ENCODE results near the gene PRMT7.

PRMT7 gene

GRCh38 chr16:68365167-68365817, 54.5 kb downstream of the PRMT7 start:
- DNase-seq: no peak

DNA sequence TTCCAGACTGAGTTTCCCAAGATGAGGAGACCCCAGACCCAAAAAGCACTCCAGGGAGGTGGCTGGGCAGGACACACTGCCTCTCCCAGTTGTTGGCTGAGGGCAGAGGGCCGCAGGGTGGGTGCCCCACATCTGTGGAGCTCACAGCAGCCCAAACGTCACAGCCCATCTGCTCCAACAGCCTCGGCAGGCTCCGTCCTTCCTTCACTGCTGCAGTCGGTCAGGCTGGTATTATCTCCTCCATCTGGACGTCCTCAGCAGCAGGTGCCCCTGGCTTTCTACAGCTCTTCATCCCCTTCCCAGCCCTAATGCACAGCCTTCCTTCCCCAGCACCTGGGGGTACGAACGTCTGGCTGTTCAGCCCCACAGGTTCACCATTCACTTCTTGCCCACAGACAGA, 55.2 kb downstream of the PRMT7 start:
- no peak for DNase-seq

DNA sequence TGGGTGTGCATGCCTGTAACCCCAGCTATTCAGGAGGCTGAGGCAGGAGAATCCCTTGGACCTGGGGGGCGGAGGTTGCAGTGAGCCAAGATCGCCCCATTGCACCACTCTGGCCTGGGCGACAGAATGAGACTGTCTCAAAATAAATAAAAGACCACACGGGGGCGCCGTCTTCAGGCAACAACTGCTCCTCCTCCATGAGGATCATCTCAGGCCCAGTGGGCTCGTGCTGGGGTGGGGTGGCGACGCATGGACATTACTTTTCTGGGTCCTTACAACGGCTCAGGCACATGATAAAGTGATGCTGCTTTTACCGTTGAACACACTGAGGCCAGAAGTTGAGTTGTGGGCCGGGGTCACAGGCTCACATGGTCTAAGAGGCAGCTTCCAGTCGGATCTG, 56.2 kb downstream of the PRMT7 start:
- DNase-seq: peak; percentile 34

- DNase-seq: no peak
Observed at GRCh38 chr16:68367440-68367839, 56.6 kb downstream of the PRMT7 start.

GRCh38 chr16:68367891-68368290, 57.1 kb downstream of the PRMT7 start:
- DNase-seq: no peak

DNA sequence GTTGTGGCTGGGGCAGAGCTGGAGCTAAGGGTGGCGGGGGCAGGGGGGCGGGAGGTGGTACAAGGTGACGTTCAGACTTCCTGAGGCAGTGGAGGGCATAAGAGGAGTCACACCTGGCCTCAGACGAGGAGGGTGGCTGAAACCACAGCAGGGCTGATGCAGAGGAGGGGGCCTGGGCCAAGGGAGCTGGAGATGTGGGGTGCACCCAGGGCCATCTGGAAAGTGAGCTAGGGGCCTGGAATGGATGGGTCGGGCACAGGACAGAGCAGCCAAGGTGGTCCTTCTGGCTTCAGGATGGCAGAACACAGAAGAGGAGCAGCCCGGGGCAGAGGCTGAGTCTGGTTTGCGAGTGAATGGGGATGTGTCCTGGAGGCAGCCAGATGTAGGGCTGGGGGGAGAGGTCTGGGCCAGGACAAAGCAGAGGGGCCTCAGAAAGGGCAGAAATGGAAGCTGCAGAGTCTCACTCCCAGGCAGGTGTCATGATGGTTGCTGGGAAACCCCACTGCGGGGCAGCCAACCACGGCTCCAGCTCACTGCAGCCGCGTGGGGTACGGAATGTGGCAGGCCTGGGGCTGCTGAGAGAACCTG, 57.6 kb downstream of the PRMT7 start:
- DNase-seq: no peak

DNA sequence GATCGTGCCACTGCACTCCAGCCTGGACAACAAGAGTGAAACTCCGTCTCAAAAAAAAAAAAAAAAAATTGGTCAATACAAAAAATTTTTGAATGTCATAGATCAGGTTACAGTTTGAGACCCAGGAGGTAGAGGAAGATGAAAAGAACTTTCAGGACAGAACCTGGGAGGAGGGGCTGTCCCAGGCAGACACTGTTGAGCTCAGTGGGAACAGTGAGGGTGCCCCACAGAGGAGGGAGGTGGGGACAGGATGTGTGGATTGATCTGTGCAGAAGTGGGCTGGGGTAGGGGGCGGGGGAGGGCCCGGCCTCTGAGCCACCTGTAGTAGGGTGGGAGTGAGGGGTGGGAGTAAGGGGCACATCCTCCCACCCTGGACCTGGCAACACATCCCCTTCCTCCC, 58.3 kb downstream of the PRMT7 start:
- DNase-seq: no peak

DNA sequence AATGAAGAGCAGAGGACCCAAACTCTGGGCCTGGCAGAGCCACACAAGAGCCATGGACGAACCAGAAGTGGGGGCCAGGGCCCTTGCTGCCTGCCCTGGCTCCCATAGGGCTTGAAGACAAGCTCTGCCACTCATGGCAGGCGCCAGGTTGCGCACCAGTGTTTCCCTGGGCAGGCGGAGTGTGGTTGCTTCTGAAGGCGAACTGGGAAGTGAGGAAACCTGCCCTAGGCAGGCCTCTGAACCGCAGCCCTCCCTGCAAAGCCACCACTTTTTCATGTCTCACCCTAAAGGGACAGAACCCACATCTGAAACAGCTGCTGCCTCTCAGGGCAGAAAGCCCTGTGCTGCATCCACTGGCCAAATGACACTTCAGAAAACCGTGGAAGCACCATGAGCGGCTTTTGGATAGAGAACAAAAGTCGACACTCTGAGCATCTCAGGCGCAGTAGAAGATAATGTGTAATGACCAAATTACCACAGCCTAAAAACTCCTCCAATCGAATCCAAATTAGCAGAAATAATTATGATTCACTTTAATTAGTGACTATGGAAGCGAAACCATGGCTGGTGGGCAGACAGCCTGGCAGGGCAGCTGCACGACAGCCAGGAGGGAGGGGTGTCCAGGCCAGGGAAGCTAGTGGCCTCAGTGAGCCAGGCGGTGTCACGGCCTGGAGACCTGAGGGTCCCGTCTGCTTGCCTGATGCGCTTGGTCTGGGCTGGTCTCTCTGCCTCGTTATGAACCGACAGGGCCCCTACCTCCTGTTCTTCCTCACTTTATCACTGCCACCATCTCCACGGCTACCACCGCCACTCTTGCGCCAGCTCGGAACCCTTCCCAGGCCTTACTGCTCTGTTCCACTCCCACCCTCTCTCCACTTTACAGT, 59.1 kb downstream of the PRMT7 start:
- DNase-seq: no peak

DNA sequence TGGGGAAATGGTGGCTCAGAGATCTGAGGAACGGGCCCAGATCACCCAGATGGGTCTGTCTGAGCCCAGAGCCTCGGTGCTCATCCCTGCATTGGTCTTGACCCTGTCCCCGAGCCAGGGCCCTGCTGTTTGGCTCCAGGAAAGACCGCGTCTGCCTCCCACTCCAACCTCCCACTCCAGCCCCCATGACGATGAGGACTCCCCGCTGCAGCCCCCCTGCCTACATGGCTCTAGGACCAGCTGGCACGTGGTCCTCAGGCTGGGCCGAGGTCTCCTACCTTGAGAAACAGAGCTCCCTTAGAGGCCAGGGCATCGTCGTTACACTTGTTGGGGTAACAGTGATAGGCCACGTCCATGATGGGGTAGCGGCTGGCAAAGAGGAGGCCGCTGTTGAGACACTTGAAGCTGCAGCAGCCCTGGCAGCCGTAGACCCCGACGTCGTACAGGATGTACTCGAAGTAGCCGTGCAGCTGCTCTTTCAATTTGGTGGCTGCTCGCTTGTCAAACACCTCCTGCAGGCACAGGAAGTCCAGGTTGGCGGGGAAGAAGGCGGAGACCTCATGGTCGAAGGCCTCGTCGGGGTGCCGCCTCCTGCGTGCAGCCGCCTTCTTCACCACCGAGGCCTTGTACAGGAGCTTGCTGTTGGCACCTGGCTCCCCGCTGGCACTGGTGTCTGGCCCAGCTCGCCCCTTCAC, 59.9 kb downstream of the PRMT7 start:
- peak; percentile 37 for DNase-seq

DNA sequence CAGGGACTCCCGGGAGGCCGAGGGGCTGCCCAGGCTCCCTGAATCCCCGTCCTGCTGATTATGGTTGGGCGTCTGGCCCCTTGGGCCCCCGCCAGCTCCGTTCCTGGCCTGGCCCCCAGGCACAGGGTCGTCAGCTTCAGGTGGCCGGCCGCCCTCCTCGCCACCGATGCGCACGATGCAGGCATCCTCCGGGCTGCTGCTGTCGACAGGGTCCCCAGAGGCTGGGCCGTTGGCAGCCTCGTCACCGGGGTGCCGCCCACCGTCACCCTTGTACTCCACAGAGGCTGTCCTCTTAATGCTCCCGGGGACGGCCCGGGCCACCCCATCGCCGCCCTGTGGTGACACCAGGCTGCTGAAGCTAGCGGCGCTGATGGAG, 60.4 kb downstream of the PRMT7 start:
- DNase-seq: no peak

GRCh38 chr16:68371706-68372380, 61.0 kb downstream of the PRMT7 start:
- no peak for DNase-seq

GRCh38 chr16:68372381-68372720, 61.5 kb downstream of the PRMT7 start:
- no peak for DNase-seq

- DNase-seq: no peak
Observed at GRCh38 chr16:68372806-68373205, 62.0 kb downstream of the PRMT7 start.

DNA sequence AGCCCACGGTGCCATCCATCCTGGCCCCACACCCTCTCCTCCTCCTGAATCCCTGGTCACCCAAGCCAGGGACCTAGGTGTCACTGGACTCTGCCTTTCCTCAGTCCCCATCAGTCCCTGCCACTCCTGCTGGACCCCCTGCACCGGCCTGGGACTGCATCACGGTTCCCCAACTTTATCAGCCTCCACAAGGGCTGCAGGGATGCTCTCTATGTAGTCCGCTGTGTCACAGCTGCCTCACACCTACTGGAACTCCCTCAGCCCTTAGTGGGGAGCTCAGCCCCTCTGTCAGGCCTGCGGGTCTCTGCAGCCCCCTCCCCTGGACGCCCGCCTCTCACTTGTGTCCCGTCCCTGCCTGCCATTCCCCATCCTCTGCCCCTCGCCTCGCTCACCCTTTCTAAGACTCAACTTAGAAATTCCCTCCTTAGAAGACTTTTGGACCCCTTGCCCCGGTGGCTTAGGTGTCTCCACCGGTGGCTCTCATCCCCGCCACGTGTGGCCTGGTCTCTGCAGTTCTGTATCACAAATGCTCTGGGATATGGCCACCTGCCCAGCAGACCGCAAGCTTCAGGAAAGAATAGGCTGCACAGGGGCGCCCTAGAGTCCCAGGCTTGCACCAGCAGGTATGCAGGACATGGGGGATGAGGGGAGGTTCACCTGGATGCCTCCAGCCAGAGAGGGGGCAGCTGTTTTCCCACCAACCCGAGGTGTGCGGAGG, 62.9 kb downstream of the PRMT7 start:
- DNase-seq: no peak

- no peak for DNase-seq
Observed at GRCh38 chr16:68374246-68374805, 63.5 kb downstream of the PRMT7 start.

GRCh38 chr16:68374961-68375660, 64.3 kb downstream of the PRMT7 start:
- DNase-seq: no peak

- DNase-seq: no peak
Observed at GRCh38 chr16:68375801-68376536, 65.2 kb downstream of the PRMT7 start.

- DNase-seq: no peak
Observed at GRCh38 chr16:68376590-68376989, 65.8 kb downstream of the PRMT7 start.

DNA sequence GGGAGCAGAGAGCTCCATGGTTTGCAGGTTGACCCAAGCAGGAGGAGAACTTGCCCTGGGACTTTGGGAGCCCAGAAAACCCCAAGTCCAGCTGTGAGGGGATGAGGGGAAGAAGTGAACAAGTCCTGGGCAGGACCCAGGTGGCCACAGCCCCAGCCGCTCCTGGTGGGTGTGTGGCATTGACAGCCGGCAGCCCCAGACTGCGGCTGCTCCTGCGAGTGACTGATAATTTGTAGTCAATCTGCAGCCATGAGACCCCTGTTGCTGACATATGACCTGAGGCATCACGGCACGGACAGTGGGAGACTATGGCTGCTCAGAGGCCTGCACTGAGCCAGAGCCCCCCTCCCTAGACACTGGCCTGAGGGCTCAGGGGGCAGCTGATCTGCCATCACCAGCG, 66.4 kb downstream of the PRMT7 start:
- DNase-seq: no peak

DNA sequence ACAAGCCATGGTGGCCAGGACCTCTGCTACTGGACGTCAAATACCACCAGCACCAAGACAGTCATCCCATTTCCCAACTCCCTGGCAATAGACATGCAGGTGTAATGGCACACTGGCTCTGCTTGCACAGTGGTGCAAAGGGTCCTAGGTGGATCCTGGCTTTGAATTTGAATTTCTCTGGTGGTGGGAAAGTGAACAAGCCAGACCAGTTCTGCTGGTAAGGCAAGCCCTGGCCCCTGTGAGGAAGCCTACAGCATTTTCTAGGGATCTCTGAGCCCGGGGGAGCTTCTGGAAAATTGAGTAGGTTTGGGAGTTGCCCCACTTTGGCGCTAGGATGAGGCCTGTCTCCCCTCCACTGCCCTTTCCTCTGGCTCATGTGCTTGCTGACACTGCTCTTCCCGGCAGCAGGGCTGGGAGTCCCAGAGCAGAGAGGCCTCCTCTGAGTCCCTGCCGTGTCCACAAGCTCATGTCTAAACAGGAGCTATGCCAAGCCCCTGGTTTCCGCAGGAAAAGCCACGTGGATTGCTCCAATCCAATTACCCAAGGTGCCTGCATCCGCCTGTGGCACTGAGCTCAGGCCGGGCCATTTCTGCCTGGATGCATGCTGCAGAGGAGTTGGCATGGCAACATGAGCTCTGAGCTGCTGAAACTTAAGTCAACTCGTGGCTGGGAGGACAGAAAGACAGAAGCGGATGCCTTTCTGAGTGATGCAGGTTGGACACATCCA, 67.0 kb downstream of the PRMT7 start:
- no peak for DNase-seq

Measured in activated naive CD4-positive, alpha-beta T cell treated with anti-CD3 and anti-CD28 coated beads, Interleukin-2, amount 50 U/mL, for 16 hours (primary cell).